NCI-H2029 (cell line): ENCODE data around the gene CDYL.
"Not testable (repeated sequence)": the region's sequence is repeated elsewhere in the genome, so short reads cannot be mapped to it uniquely, and the experiment has no call there.

Experiments
- DNase-seq: peaks from one replicate; lab custom pipeline; 2025; lab: John Stamatoyannopoulos, UW

CDYL gene

DNA sequence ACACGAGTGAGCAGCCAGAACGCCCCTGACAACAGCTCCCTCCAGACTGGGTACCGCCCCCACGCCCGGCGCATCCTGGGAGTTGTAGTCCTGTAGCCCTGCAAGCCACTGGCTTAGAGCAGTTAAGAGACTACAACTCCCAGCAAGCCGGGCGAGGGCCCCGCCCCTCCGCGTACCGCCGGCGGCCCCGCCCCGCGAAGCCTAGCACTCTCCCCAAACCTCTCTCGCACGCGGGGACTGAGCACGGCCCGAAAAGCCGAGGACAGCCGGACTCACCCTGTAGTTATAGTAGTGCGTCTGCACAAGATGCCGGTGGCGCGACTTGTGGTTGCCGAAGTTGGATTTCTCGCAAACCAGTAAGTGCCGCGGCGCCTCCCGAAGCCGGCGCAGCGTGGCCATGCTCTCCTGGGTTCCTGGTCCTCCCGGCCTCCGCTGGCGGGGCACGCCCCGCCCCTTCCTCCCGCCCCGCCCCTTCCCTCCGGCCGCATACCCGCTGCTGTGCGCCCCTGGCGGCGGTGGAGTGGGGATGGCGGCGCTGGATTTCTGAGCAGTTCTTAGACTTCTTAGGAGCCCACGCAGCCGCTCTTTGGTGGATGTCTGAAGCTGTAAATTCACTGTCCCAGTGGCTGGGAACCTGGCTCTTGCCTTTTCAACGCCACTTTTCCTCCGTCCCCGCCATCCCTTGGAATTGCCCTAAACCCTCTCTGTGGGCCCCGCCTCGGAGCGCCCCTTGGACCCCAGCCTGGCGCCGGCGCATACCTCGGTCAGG lies 227.6 kb downstream of the CDYL start, which contains the start of gene RPP40:
Gene RPP40, minus strand, starts transcription at position 434 of the 769 bp plus-strand sequence. Its CDS starts 35 bp downstream, at position 399.
- DNase-seq: peak; percentile 99

DNA sequence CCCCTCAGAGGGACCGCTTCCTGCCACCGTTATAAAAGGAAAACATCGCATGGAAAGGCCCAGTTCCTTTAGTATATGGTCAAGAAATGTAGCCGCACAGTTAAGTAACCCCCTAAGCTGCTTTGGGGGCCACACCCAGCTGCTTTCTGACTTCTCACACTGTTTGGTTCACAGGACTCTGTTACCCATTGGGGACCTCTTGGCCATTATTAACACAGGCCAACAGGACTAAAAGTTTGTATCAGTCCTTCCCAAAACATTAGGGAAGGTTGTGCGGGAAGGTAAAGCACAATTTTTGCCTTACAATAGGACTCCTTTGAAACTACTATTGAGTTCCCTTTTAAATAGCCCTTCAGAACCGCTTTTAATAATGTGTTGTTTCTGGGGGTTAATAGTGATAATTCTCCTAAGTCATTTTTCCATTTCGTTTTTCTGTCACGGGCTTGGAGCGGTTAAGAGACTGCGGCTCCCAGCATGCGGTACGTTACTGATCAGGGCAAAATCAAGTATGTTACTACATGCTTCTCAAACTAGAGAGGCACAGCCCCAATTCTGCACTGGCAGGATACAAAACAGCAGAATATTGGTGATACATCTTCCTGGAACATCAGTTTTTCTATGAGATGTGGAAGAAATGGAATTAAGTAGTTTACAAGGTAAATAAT lies 228.3 kb downstream of the CDYL start:
- DNase-seq: no peak

DNA sequence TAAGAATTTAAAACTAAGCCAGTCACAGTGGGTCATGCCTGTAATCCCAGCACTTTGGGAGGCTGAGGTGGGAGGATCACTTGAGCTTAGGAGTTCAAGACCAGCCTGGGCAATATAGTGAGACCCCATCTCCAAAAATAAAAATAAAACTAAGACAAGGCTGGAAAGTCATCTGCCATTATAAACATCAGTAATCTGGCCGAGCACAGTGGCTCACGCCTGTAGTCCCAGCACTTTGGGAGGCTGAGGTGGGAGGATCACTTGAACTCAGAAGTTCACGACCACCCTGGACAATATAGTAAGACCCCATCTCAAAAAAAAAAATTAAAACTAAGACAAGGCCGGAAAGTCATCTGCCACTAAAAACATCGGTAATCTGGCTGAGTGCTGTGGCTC lies 228.8 kb downstream of the CDYL start:
- DNase-seq: not testable (repeated sequence)
